ENCODE measurements around the gene TPRX2. TPM values are rescaled to one million over a fixed set of nuclear protein-coding genes. Genes with fewer than 3 reads are reported as not detected.
"Not testable (repeated sequence)": the region's sequence is repeated elsewhere in the genome, so short reads cannot be mapped to it uniquely, and the experiment has no call there.

TPRX2 gene
- total RNA-seq, 4 donors from 2014 or later, result not detected

DNA sequence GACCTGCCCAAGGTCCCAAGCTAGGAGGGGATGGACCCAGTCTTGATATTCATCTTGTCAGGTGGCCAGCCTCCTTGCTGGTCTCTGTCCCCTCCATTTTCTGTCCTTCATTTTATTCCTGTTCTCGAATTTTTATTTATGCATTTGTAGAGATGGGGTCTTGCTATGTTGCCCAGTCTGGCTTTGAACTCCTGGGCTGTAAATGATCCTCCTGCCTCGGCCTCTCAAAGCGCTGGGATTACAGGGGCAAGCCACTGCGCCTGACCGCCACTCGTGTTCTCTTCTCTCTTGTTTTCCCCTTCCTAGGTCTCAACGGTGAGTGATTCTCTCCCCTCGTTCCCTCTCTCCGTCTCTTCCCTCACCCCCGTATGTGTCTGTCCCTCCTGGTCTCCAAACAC, 10.6 kb upstream of the TPRX2 start:
- TF ChIP-seq CTCF (IDR thresholded peaks at IDR 0.05), result no peak
- ATAC-seq (ENCODE audit: low FRiP score) (no peak), DNase-seq (ENCODE audit: low spot score) (no peak)

- TF ChIP-seq CTCF (IDR thresholded peaks at IDR 0.05), result no peak
- no peak for DNase-seq (ENCODE audit: low spot score)
- ATAC-seq (ENCODE audit: low FRiP score), result no peak
Measured at GRCh38 chr19:47848823-47849473, 10.1 kb upstream of the TPRX2 start.

DNA sequence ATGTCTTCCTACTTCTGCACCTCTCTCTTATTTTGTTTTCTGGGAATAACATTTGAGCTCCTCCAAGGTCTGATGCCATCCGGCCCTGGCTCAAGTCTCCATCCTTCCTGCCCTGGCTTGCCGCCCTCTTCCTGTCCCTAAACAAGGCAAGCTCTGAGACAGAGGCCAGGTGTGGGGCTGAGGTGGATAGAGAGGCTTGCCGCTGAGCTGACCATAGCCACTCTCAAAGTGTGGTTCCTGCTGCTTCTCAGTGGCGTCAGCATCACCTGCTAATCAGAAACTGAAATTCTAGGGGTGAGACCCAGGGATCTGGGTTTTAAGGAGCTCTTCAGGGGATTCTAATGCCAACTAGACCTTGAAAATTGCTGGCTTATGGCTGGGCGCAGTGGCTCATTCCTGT, 6.0 kb upstream of the TPRX2 start:
- DNase-seq (ENCODE audit: low spot score) (no peak), ATAC-seq (ENCODE audit: low FRiP score) (no peak)
- TF ChIP-seq CTCF (IDR thresholded peaks at IDR 0.05), result no peak

- ATAC-seq (ENCODE audit: low FRiP score), result no peak
Measured at GRCh38 chr19:47854459-47854858, 4.6 kb upstream of the TPRX2 start.

GRCh38 chr19:47858231-47858630, 804 bp upstream of the TPRX2 start:
- DNase-seq (ENCODE audit: low spot score); ATAC-seq (ENCODE audit: low FRiP score): not testable (repeated sequence)

More at GRCh38 chr19:47854459-47854858, 4.6 kb upstream of the TPRX2 start:
- no peak for TF ChIP-seq CTCF (IDR thresholded peaks at IDR 0.05)
- DNase-seq (ENCODE audit: low spot score), result no peak

GRCh38 chr19:47859838-47860237, 803 bp downstream of the TPRX2 start:
- DNase-seq (ENCODE audit: low spot score); ATAC-seq (ENCODE audit: low FRiP score): not testable (repeated sequence)

- no peak for TF ChIP-seq CTCF (IDR thresholded peaks at IDR 0.05)
- ATAC-seq (ENCODE audit: low FRiP score) (no peak), DNase-seq (ENCODE audit: low spot score) (no peak)
Measured at GRCh38 chr19:47860602-47861297, 1.7 kb downstream of the TPRX2 start.

- no peak for DNase-seq (ENCODE audit: low spot score)
- no peak for TF ChIP-seq CTCF (IDR thresholded peaks at IDR 0.05)
- no peak for ATAC-seq (ENCODE audit: low FRiP score)
Measured at GRCh38 chr19:47861630-47862029, 2.6 kb downstream of the TPRX2 start.
